CD4-positive, alpha-beta T cell treated with Interleukin-15 for 1 hour (primary cell): Measurements from ENCODE around the gene SYT14.
"Not testable (repeated sequence)": the region's sequence is repeated elsewhere in the genome, so short reads cannot be mapped to it uniquely, and the experiment has no call there.

ENCODE experiments used
- DNase-seq: peaks from one replicate; pipeline ENCODE4 v3.0.0-alpha.2; 2020

Gene SYT14

DNA sequence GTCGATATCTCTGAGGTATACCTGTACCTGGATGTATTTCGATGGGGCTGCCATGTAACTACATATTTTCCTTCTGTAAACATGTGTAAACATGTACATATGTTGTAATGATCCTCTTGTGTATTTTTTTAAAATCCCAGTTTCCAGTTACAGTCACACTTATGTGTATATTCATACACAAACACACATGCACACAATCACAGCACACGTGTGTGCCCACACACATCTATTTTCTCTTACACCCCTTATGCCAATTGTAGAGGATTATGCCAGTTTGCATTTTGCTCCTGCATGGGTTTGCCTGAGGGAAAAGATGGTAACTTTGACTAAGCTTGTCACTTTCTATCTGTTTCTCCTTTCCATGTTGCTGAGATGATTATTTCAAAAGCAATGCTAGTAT lies 10.1 kb downstream of the SYT14 start:
- no peak for DNase-seq

DNA sequence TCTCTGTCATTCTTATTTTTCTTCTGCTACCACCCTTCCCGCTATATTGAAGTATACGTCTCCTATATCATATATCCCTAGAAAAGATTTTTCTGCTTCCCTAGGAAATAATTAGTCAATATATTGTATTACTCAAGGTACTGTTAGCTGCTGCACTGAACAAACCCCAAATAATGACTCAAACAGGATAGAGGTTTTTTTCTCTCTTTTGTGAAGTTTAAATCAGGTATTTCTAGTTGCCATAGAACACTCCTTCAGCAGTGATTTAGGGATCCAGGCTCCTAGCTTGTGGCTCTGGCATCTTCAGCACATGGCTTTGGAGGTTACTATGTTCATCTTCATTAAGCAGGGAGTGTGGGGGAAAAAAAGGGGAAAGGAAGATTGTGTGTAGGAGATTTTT lies 18.1 kb downstream of the SYT14 start:
- no peak for DNase-seq

GRCh38 chr1:209959623-209960022 lies 21.6 kb downstream of the SYT14 start:
- no peak for DNase-seq

DNA sequence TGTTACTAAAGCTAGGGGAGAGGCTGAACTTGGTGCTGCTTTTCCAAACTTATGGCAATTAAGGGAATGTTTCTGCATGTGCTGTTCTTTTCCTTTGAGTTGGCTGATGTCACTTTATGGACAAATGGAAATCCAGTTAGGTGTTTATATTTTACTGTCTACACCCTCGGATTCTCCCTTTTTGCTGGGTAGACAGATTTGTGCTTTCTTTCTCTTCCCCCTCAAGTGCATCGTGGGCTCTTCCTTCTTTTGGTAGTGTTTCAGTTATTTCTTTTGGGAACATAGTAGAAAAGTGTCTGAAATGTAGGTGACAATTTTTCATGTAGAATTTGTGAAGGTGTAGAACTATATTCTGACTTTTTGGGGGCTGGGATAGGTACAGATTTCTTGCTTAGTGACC lies 22.9 kb downstream of the SYT14 start:
- no peak for DNase-seq

DNA sequence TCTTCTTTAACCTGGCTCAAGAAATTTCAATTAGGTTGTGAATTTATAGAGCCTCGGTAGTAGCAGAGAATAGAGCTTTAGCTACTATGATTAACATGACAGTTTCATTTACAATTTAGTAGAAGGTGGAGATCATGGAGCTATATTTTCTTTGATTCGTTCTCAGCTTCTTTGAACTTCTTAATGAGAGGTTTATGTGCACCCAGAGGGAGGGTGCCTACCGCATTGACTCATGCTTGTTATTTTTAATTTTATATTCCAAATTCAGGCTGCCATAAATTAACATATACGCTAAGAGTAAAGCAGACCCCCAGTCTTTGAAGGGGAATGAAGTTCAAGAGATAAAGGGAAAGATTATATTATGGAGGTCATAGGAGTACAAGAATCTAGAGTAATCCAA lies 24.4 kb downstream of the SYT14 start:
- no peak for DNase-seq

DNA sequence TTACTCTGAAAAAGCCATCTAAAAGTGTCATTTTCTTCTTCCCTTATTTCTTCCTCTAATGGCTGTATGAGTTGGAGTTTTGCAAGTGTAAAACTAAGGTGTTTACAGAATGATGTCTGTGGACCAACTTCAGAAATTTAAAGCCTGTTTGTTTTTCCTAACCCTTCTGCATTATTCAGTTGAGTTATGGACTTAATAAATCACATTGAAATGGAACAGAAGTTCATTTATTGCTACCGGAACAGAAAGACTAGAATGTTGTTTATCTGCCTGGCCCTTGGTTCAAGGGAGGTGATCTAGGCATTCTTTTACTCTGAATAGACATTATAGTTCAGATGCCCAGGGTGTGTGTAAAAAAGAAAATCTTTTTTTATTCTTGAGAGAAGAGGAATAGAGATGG lies 24.8 kb downstream of the SYT14 start:
- no peak for DNase-seq

GRCh38 chr1:209965996-209966395 lies 28.0 kb downstream of the SYT14 start:
- no peak for DNase-seq

DNA sequence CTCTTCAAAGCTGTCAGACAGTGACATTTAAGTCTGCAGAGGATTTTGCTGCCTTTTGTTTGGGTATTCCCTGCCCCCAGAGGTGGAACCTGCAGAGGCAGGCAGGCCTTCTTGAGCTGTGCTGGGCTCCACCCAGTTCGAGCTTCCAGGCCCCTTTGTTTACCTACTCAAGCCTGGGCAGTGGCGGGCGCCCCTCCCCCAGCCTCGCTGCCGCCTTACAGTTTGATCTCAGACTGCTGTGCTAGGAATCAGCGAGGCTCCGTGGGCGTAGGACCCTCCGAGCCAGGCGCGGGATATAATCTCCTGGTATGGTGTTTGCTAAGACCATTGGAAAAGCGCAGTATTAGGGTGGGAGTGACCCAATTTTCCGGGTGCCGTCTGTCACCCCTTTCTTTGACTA lies 40.7 kb downstream of the SYT14 start:
- not testable (repeated sequence) for DNase-seq

- DNase-seq, result no peak
Measured at GRCh38 chr1:209983953-209984352, 45.9 kb downstream of the SYT14 start.

GRCh38 chr1:209985002-209985401 lies 47.0 kb downstream of the SYT14 start:
- DNase-seq, result no peak

DNA sequence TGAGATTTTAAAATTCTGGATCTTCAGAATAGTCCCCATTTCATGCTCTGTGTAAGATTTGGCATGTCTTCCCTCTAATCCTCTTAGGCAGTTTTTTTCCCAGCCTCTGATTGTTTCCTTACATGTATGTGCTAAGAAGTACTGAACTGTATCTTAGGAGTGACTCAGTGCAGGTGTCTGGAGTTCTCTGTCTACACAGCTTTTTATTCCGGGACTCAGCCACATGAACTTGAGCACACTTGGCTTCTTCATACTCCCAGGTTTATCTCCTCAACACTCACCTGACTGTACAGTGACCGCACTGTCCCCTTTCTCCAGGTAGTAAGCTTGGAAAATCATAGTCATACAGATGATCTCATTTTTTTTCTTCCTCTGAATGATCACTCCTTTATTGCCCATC lies 50.7 kb downstream of the SYT14 start:
- no peak for DNase-seq

DNA sequence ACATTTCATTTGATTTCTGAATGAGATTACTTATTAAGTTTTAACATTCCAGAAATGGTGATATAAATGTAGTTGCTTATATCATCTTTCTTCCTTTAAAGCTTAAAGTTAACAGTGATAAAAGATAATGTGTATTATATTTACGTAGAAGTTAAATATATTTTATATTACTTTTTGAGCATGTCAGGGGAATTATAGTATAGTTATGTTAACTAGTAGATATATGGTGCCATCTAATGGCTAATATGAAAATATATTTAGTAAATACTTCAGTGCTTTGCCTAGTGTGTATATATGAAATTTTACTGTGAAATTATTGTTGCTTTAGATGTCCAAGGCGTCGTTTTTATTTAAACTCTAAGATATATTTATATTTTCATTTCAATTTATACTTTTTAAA lies 51.5 kb downstream of the SYT14 start:
- no peak for DNase-seq

DNA sequence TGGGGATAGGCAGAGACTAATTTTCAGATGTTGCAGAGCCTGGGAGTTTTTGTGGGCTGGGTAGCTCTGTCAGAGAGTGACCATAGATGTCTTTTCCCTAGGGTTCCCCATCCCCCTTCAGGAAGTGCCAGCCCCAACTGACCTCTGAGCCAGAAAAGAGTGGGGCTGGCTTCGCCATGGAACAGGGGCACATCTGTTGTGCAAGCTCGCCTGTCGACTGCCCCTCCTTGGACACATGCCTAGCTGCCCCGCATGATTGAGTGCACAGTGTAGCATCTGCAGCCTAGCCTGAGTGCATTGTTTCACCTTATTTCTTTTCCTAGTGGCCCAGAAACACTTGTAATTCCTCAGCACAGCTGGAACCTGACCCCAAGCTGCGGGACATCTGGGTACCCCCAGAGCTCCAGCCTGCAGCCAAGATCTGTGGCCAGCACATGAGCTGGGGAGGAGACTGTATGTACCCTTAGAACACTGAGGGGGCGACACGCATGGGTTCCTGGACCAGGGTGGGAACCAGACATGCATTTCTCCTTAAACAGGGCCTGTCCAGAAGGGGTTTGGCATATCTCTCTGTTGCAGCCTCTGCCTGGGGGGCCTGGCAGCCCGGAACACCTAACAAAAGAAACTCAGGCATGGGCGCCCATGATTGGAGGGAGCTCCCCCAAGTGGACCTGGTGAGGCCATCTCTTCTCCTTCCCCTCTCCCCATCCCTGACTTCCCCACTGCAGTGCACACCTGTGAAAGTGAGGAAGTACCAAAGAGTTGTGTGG lies 55.2 kb downstream of the SYT14 start:
- no peak for DNase-seq

GRCh38 chr1:209996348-209996747 lies 58.3 kb downstream of the SYT14 start:
- DNase-seq, result no peak

DNA sequence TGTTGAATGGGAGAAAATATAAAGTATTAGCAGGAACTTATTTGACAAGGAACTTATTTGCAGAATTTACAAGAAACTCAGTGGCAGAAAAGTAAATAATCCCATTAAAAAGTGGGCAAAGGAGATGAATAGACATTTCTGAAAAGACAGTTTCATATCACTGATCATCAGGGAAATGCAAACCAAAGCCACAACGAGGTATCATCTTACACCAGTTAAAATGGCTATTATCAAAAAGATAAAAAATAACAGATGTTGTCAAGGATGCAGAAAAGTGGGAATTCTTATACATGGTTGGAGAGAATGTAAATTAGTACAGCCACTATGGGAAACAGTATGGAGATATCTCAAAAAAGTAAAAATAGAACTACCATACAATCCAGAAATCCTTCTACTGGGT lies 61.0 kb downstream of the SYT14 start:
- no peak for DNase-seq

- DNase-seq, result no peak
Measured at GRCh38 chr1:210001751-210002150, 63.7 kb downstream of the SYT14 start.

DNA sequence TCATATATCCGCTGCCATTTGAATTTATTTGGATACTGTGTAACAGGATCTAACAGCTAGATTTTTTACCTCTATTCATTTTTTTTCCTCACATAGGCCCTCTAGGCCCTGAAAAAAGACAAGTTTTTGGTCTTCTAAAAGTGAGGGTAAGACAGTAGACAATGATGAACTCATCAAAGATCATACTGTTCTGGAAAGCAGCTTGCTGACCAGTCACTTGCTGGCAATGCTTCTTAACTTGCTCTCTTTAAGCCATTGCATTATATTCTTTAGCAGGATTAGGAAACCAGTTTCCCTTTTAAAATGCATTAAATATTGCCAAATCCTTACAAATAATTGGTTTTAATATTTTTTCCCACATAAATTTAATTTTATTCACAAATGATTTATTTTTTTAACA lies 65.5 kb downstream of the SYT14 start:
- no peak for DNase-seq

DNA sequence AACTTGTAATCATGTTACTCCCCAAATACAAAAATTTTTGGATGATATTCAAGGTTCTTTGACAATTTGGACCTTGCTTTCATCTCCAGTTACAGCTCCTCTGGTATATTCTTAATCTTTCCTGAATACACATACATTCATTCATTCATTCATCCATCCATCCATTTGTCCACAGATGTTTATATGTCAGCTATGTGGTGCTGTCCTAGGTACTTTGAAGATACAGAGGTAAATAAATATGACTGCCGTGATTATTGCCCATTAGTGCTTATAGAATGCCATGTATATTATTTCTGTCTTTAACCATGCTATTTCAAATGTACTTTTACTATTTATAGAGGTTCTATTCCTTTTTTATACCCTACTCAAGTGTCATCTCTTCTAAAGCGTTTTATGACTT lies 72.1 kb downstream of the SYT14 start:
- DNase-seq, result no peak

GRCh38 chr1:210021145-210021860 lies 83.3 kb downstream of the SYT14 start:
- DNase-seq, result no peak

DNA sequence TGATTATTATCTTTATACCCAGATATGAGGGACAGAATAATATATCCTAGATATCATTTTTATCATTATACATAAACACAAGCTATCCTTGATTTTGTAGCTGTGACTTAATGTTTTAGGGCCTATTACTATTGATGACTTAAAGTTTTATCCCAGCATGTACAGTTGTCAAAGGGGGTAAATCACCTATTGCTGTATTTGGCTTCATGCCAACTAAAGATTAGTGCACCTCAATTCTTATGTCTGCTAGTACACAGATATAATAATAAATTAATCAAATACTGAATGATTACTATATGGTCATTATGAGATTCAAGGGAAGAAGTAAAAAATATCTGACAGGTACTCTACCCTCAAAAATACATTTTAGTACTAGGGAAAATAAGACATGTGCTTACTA lies 84.0 kb downstream of the SYT14 start:
- DNase-seq, result no peak

- no peak for DNase-seq
Measured at GRCh38 chr1:210024282-210024681, 86.3 kb downstream of the SYT14 start.

GRCh38 chr1:210024996-210025395 lies 87.0 kb downstream of the SYT14 start:
- DNase-seq, result no peak

DNA sequence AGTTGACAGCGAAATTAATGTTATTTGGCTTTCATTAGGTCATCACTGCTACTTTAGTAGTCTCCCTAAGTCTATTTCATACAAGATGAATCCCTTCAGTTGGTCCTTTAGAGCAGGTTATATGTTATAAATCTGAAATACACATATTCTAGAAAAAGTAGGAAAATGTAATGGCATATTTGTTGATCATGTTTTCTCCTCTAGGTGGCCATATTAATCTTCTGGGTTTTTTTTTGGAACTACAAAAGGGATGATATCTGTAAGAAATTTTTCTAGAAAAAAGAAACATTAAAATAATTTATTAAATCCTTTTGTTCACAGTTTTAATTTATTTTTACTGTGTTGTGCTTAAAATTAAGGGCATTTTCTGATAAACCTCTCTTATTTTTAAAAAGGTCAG lies 87.9 kb downstream of the SYT14 start:
- no peak for DNase-seq

DNA sequence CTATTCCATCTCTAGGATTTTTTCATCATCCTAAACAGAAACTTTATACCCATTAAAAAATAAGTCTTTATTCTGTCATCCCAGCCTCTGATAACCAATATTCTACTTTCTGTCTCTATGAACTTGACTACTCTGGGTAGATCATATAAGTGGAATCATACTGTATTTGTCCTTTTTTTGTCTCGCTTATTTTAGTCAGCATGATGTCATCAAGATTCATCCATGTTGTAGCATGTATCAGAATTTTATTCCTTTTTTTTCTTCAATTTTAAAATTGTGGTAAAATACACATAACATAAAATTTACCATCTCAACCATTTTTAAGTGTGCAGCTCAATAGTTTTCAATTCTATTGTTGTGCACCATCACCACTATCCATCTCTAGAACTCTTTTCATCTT lies 90.0 kb downstream of the SYT14 start:
- DNase-seq, result no peak

DNA sequence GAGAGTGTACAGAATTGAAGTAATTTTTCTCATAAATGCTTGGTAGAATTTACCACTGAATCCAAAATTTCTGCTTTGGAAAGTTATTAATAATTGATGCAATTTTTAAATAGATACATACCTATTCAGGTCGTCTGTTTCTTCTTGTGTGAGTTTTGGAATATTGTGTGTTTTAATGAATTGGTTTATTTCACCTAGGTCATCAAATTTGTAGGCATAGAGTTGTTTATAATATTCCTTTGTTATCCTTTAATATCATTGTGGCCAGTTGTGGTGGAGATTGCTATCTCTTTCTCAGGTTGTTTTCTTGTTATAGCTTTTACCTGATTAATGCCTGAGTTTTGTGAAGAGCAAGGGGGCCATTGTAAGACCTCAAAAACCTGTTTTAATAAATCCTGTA lies 93.5 kb downstream of the SYT14 start:
- no peak for DNase-seq
